GM21381 (cell line): ENCODE data around the gene NCK2.

ENCODE experiments used
- ATAC-seq: cut with Tn5 transposase; IDR thresholded peaks from one replicate; pipeline ENCODE4 v1.9.1; 2021; ENCODE audit warnings: mild to moderate bottlenecking, moderate library complexity; ENCODE audit not compliant: unreplicated experiment

Gene NCK2

DNA sequence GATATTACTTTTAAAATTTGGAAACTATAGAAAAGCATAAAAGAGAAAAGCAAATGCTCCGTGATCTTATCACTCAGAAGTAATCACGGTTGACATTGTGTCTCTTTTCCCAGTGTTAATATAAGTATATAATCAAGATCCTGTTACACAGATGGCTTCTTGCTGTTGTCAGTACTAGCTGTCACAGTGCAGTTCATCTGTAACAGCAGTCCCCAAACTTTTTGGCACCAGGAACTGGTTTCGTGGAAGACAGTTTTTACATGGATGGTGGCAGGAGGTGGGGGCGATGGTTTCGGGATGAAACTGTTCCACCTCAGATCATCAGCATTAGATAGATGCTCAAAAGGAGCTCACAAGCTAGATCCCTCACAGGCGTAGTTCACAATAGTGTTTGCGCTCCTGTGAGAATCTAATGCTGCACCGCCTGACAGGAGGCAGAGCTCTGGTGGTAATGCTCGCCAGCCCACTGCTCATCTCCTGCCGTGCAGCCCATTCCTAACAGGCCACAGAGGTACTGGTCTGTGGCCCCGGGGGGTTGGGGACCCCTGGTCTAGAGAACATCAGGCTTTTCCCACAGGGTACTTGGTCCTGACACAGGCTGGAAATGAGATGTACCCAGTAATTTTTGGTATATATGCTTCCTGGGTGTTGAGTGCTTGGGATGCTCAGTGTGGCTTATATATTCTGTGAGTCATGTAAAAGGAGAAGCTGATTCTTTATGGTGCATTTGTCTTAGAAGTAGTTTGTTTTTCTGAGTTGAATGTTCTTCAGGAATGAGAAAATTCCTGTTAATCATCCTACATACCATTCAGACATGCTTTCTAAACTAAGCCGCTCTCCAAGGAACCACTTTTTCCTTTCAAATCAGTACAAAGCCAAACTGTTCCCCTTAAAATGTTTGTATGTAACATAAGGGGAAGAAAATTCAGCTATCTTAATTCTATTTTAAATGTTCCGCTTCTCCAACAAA, 121.8 kb downstream of the NCK2 start:
- no peak for ATAC-seq

- no peak for ATAC-seq
Measured at GRCh38 chr2:105867587-105867986, 122.9 kb downstream of the NCK2 start.

GRCh38 chr2:105868060-105868459, 123.3 kb downstream of the NCK2 start:
- ATAC-seq = no peak

DNA sequence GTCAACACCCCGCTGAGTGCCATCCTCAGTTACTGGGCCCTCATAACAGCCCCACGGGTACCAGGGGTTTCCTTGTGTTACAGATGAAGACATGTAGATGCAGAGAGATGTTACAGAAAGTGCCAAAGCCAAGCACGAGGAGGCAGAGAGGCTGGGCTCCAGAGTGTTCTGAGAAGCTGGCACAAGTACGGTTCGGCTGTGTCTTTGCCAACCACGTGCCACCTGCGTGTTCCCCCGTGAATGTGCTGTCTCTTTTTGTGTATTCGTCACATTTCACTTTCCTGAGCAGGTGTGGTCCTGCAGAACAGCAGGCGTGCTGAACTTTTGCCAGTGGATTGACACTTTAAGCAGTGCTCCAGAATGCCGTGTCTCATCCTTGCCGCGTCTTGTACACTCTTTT, 124.6 kb downstream of the NCK2 start:
- ATAC-seq = no peak

GRCh38 chr2:105870062-105870461, 125.3 kb downstream of the NCK2 start:
- no peak for ATAC-seq

- ATAC-seq = no peak
Measured at GRCh38 chr2:105870858-105871257, 126.1 kb downstream of the NCK2 start.

DNA sequence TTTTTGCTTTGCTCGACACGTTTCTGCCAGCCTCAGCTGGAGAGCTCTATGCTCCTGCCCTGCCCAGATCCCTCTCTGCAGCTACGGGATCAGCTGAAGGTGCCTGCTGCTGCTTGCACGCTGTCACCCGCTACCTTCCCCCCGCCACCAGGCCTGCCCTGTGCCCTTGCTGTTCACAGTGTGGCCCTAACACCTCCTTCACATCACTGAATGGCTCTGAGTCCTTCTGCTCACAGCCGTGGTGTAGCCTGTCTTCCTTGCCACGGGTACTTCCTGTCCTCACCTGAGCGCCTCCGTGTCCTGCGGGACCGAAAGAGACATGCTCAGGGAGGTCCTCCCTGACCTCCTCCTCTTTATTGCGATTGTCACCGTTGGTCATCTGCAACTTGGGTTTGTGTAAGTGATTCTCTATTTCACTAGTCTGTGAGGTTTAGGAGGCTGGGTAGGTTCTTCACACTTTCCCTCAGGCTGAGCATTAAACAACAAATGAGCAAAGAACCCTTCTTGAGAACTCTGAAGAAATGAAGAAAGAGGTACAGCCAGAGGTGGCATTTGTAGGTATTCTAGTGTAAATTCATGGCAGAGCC, 127.5 kb downstream of the NCK2 start:
- ATAC-seq = no peak

DNA sequence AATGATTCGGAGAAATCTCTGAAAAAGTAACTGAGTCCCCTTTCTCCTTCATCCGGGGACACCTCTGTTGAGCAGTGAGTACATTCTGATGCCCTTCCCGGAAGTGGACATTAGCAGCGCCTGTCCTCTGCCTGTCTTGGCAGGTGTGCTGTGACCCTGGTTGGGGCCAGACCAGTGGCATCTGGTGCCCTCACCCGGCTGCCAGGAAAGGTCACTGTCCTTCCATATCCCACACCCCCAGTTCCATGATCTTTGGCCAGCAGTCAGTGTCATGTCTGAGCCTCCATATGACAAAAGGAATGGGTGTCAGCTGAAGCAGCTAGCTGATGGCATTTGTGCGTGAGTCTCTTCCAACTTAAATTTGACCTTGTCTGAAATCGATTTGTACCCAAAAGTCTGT, 128.1 kb downstream of the NCK2 start:
- ATAC-seq = no peak

DNA sequence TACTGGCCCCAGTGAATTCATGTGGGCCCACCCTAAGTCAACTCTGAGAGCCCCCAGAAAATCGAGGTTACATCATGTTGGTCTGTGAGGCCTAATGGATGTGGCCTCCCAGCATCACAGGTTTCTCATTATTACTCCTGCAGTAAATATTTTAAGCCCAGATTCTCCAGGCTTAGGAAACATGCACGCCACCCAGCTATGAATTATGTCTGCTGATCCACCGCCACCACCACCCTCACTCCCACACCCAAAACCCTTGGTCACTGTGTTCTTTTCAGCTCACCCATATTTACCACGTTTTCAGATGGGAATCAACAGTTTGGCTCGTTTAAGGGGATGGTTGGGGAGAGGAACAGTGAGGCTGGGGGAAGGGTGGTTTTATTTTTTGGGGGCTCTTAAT, 128.6 kb downstream of the NCK2 start:
- peak; percentile 6 for ATAC-seq

GRCh38 chr2:105873721-105874120, 129.0 kb downstream of the NCK2 start:
- peak; percentile 84 for ATAC-seq

GRCh38 chr2:105874466-105874865, 129.8 kb downstream of the NCK2 start:
- ATAC-seq = no peak

DNA sequence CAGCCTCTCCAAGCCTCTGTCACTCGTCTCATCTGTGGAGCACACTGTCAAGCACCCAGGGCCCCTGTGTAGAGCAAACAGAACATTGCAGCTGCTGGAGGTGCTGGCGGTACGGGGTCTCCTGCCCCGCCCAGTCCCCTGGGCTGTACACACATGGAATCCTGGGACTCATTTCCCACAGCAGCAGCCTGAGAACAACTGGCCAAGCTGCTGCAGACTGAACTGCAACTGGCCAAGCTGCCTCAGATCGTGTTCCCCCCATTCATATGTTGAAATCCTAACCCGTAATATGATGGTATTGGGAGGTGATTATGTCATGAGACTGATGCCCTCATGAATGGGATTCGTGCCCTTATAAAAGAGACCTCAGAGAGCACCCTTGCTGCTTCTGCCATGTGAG, 130.5 kb downstream of the NCK2 start:
- ATAC-seq = no peak

- no peak for ATAC-seq
Measured at GRCh38 chr2:105876191-105876590, 131.5 kb downstream of the NCK2 start.

DNA sequence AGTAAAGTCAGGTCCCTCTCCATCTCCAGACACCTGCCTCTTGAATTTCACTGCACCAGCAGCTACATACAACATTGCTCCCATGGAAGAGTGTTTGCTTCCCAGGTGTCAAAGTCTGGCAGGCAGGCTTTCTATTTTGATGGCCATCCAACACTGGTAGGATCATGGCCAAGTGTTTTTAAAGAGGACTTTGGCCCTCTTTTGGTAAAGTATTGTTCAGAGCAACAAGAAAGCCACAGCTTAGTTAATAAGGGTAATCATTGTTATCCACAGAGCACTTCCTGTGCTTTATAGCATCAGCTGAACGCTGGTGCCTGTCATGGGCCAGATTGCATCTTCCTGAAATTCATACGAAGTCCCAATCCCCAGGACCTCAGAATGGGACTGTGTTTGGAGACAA, 133.2 kb downstream of the NCK2 start:
- no peak for ATAC-seq

DNA sequence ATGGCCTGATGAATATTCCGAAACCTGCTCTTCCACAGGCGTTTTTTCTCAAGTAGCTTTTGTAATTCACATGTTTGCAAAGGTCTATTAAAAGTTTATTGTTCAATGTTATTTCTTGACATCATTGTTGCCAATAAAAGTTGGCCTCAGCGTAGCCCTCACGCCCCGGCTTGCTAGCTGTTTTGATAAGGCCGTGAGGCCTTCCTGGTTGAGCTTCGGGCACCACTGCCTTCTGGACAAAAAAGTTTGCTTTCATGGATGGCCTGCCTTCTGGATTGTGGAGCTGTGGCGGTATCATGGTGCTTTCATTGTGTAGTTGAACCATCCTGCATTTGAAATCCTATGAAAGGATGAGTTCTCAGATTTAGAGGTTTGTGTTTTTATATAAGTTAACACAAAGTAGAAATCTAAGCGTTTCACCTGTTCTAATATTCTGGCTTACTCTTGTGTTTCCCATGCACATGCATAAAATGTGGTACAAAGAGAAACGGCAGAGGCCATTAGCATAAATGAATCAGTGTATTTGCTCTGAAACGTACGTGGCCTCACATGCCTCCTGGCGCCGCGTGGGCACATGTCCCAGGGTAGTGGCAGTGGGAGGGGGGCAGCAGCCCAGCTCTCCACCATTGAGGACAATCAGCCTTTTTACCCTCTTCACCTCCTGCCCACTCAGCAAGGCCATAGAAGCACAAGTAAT, 134.5 kb downstream of the NCK2 start:
- no peak for ATAC-seq

- no peak for ATAC-seq
Measured at GRCh38 chr2:105879803-105880300, 135.1 kb downstream of the NCK2 start.

DNA sequence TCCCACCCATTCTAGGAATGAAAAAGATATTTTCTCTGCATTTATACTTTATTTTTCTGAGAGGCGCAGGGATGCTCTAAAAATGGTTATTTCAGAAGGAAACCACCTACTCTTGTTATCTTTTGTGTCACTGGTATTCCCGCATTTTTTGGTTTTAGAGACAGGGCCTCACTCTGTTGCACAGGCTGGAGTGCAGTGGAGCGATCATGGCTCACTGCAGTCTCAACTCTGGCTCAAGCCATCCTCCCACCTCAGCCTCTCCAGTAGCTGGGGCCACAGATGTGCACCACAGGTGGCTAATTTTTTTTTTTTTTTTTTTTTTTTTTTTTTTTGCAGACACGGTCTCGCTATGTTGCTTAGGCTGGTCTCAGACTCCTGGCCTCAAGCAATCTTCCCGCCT, 135.9 kb downstream of the NCK2 start:
- no peak for ATAC-seq

- ATAC-seq = no peak
Measured at GRCh38 chr2:105881286-105882136, 136.8 kb downstream of the NCK2 start.

DNA sequence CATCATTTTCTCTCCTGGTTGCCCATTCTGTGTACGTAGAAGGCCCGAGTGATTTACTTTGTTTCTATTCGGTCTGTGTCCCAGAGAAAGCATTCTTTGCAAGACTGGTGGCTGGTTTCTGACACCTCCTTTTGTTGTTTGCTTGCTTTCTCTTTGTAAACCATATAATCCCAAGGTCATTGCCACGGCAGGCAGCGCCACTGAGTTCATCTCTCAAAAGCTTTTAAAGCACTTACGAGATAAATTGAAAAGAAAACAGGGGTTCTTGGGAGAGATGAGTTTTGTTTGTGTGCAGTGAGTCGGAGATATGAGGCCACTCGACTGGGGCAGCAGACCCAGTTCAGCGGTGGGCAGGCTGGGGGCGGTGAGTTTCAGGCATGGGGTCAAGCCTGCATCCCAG, 137.6 kb downstream of the NCK2 start:
- no peak for ATAC-seq

DNA sequence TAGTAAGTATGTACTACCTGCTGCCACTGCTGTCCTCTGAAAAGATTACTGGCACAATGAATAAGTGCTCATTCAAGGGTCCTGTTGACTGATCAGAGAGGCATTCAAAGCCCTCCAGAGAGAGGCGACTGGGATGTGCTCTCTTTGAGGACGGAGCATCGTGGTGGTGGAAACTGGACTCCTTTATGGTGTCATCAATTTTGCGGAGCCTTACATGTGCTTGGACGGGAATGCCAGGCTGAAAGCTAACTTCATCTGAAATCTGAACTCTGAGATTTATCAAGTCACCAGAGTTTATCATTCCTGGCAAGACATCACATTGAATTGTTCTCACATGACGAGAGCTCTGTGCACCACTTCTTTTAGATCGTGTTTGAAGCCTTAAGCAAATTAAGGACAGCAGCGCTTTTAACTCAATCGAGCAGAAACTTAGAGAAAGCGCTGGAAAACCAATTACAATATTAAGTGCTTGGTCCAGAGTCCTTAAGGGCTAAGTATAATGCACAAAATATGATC, 138.3 kb downstream of the NCK2 start:
- ATAC-seq = no peak
